Mesothelial cell of epicardium (in vitro differentiated cells): ENCODE data around the gene INTS7. TPM values are rescaled to one million over a fixed set of nuclear protein-coding genes. Genes with fewer than 3 reads are reported as not detected.

Experiments
- DNase-seq, 2 experiments: peaks; one replicate each; pipeline ENCODE4 v3.0.0; 2021; ENCODE audit warnings: low spot score in 2 of 2; ENCODE audit not compliant: unreplicated experiment in 2 of 2
- H3K27ac Mint-ChIP-seq: 2 replicates; pipeline ENCODE4 v1.8.0; 2021; ENCODE audit warnings: mixed read lengths
- H3K27me3 Mint-ChIP-seq: 2 replicates; pipeline ENCODE4 v1.8.0; 2021; ENCODE audit warnings: low read depth, mixed read lengths
- H3K36me3 Mint-ChIP-seq: 2 replicates; pipeline ENCODE4 v1.8.0; 2021; ENCODE audit warnings: mixed read lengths
- H3K4me1 Mint-ChIP-seq: 2 replicates; pipeline ENCODE4 v1.8.0; 2021; ENCODE audit warnings: mixed read lengths
- H3K4me3 Mint-ChIP-seq: 2 replicates; pipeline ENCODE4 v1.8.0; 2021; ENCODE audit warnings: mild to moderate bottlenecking, moderate library complexity, mixed read lengths
- H3K9me3 Mint-ChIP-seq: 2 replicates; pipeline ENCODE4 v1.8.0; 2021; ENCODE audit warnings: mixed read lengths
- CTCF ChIP-seq: fragments of 200-600 bp; sonication (generic); IDR thresholded peaks from one replicate; pipeline ENCODE4 v1.5.0; 2021; ENCODE audit warnings: antibody characterized with exemption; ENCODE audit not compliant: unreplicated experiment
- total RNA-seq: library from RNA; stranded (reverse); gene quantifications from 3 replicates; pipeline ENCODE4 v1.2.1, GENCODE V29; 2021

Gene INTS7
- total RNA-seq, 1 donor from 2014 or later, result 16.5 TPM

DNA sequence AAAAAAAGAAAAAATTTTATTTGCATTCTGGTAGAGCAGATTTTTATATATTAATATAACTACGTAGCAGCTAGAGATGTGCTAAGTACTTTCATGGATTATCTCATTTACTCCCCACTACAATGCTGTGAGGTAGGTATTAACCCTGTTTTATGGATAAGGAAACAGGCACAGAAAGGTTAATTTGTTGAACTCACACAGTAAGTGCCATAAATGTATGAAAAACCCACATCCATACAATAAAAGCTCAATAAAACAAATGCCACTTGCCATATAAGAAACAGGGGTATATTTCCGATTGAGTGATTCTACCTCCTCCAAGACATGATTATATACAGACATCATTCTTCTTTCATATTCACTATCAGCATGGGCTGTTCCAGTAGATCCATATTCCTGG is 83.1 kb downstream of the INTS7 start:
- no peaks in the 10 kb centered on the region for H3K27me3 Mint-ChIP-seq
- peaks cover 6% of the 10 kb centered on the region for H3K9me3 Mint-ChIP-seq
- no peak for DNase-seq
- no peak overlapping the region for H3K27ac Mint-ChIP-seq
- H3K4me3 Mint-ChIP-seq, result no peak overlapping the region
- H3K4me1 Mint-ChIP-seq, result peaks cover 6% of the 10 kb centered on the region
- no peak for TF ChIP-seq CTCF
- peaks cover 22% of the 10 kb centered on the region for H3K36me3 Mint-ChIP-seq

- Mint-ChIP-seq H3K36me3 (peaks cover 18% of the 10 kb centered on the region), H3K27ac (no peak overlapping the region), H3K4me3 (no peak overlapping the region), H3K27me3 (no peaks in the 10 kb centered on the region), H3K4me1 (peaks cover 6% of the 10 kb centered on the region), H3K9me3 (peaks cover 6% of the 10 kb centered on the region)
- TF ChIP-seq CTCF, result no peak
- no peak for DNase-seq
Observed at GRCh38 chr1:211951856-211952255, 83.5 kb downstream of the INTS7 start.

DNA sequence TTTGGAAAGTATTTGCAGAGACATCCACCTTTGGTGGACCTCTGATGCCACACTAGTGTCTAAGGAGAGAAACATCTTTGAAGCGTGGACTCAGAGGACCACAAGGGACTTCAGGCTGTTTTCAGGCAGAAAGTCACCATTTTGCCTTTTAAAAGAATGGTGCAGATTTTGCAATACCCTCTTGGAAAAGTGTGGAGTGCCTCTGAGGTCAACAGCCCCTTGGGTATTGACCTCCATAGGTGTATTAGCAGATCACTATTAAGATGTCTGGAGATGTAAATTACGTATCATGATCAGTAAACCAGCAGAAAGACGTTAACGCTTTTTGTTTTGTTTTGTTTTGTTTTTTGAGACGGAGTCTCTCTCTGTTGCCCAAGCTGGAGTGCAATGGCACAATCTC is 87.0 kb downstream of the INTS7 start:
- H3K4me1 Mint-ChIP-seq, result peaks cover 10% of the 10 kb centered on the region
- H3K27me3 Mint-ChIP-seq, result no peaks in the 10 kb centered on the region
- no peaks in the 10 kb centered on the region for H3K9me3 Mint-ChIP-seq
- no peak for TF ChIP-seq CTCF
- peaks cover 19% of the 10 kb centered on the region for H3K36me3 Mint-ChIP-seq
- H3K27ac Mint-ChIP-seq, result no peak overlapping the region
- no peak for DNase-seq
- H3K4me3 Mint-ChIP-seq, result no peak overlapping the region

DNA sequence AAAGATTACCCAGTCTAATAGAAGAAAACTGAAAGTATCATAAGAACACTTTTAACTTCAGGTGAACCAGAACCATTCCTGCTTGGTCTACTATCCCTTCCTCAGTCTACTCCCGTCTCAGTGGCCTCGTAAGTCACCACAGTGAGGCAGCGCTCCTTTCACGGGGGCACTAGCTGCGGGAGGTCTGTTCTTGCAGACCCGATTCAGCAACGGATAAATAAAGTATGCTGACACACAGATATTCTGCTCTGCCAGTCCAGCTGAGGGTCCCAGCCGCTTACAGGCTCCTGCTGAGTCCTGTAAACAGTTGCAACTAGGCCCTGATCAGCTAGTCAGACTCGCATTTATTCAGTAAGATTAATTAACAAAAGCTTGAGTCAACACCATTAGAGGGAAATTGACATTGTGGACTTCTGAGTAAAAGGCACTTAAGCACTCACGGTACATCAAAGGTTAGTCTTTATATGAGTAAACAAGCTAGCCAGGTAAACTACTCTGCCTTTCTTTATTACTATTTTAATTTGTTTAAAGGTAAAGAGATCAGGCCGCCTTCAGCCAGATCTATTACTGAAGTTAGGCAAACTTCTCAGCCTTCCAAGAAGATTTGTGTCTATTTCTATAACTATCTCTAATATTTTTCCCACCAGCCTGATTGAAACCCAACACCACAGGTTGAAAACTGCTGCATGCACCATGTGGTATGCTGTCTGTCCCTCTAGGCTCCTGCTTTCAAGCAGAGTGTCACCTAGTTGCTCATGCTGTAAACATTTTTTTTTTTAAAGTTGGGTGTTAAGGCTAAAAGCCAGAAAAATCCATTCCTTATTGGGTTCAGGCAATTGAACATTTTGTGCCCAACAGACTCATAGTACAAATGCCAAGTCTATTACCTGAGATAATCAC is 87.7 kb downstream of the INTS7 start:
- Mint-ChIP-seq H3K9me3 (no peaks in the 10 kb centered on the region), H3K27me3 (no peaks in the 10 kb centered on the region), H3K36me3 (peaks cover 19% of the 10 kb centered on the region), H3K4me1 (peaks cover 10% of the 10 kb centered on the region), H3K27ac (peak overlapping the region; percentile 55), H3K4me3 (no peak overlapping the region)
- DNase-seq, result no peak
- TF ChIP-seq CTCF, result no peak

GRCh38 chr1:211944733-211945500 is 90.4 kb downstream of the INTS7 start:
- no peak for DNase-seq
- Mint-ChIP-seq H3K4me3 (no peak overlapping the region), H3K4me1 (peaks cover 10% of the 10 kb centered on the region), H3K9me3 (no peaks in the 10 kb centered on the region), H3K36me3 (peaks cover 31% of the 10 kb centered on the region), H3K27me3 (no peaks in the 10 kb centered on the region), H3K27ac (no peak overlapping the region)
- no peak for TF ChIP-seq CTCF
